ENCODE results near the gene C12orf42.

Gene C12orf42

GRCh38 chr12:103279444-103279843 lies 216.3 kb downstream of the C12orf42 start:
- Histone ChIP-seq H3K9me3 (ENCODE audit: insufficient read depth, low read length, severe bottlenecking) (no peaks in the 10 kb centered on the region), H3K4me1 (ENCODE audit: insufficient read depth, low read length) (no peaks in the 10 kb centered on the region), H3K4me2 (ENCODE audit: insufficient read depth, low read length) (no peak overlapping the region), H3K9ac (ENCODE audit: low read depth, low read length) (no peak overlapping the region), H3K27ac (ENCODE audit: low read length) (no peak overlapping the region), H3K27me3 (ENCODE audit: insufficient read depth, low read length, poor library complexity) (no peaks in the 10 kb centered on the region), H3K79me2 (ENCODE audit: insufficient read depth, low read length) (no peaks in the 10 kb centered on the region), H3K36me3 (ENCODE audit: insufficient read depth, low read length) (no peaks in the 10 kb centered on the region), H4K20me1 (ENCODE audit: insufficient read depth, low read length) (no peaks in the 10 kb centered on the region), H2AFZ (ENCODE audit: low read depth, low read length) (no peak overlapping the region), H3K4me3 (ENCODE audit: low read depth in 1 of 2, low read length in 2 of 2) (no peak overlapping the region)
- DNase-seq (no peak), ATAC-seq (ENCODE audit: insufficient read depth, low read depth) (no peak)
- TF ChIP-seq, protein P1, sequence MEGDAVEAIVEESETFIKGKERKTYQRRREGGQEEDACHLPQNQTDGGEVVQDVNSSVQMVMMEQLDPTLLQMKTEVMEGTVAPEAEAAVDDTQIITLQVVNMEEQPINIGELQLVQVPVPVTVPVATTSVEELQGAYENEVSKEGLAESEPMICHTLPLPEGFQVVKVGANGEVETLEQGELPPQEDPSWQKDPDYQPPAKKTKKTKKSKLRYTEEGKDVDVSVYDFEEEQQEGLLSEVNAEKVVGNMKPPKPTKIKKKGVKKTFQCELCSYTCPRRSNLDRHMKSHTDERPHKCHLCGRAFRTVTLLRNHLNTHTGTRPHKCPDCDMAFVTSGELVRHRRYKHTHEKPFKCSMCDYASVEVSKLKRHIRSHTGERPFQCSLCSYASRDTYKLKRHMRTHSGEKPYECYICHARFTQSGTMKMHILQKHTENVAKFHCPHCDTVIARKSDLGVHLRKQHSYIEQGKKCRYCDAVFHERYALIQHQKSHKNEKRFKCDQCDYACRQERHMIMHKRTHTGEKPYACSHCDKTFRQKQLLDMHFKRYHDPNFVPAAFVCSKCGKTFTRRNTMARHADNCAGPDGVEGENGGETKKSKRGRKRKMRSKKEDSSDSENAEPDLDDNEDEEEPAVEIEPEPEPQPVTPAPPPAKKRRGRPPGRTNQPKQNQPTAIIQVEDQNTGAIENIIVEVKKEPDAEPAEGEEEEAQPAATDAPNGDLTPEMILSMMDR (IDR thresholded peaks at IDR 0.05; ENCODE audit: borderline replicate concordance, extremely low read depth, low read length, poor library complexity, severe bottlenecking): no peak
- no peak for TF ChIP-seq EZH2 (IDR thresholded peaks at IDR 0.05; ENCODE audit: borderline replicate concordance, low read depth, low read length, severe bottlenecking)

DNA sequence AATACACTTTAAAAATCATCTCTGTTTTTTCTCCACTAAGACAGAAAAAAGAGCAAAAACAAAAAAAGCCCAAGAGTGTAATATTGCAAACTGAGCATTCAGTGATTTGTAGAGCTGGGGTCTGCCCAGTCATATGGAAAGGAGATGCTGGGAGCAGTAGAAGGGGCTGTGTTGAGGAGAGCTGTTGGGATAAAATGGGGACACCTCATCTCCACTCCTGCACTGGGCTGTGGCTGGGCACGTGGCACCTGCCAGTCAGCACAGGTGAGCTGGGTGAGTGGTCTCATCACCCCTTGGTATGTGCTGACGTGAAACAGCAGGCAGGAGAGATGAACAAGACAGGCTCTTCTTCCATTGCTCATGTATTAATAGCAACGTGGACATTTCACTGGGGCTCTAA lies 217.4 kb downstream of the C12orf42 start:
- DNase-seq: no peak
- TF ChIP-seq EZH2 (IDR thresholded peaks at IDR 0.05; ENCODE audit: borderline replicate concordance, low read depth, low read length, severe bottlenecking): no peak
- TF ChIP-seq, protein P1 (IDR thresholded peaks at IDR 0.05; ENCODE audit: borderline replicate concordance, extremely low read depth, low read length, poor library complexity, severe bottlenecking): no peak
- ATAC-seq (ENCODE audit: insufficient read depth, low read depth): no peak

DNA sequence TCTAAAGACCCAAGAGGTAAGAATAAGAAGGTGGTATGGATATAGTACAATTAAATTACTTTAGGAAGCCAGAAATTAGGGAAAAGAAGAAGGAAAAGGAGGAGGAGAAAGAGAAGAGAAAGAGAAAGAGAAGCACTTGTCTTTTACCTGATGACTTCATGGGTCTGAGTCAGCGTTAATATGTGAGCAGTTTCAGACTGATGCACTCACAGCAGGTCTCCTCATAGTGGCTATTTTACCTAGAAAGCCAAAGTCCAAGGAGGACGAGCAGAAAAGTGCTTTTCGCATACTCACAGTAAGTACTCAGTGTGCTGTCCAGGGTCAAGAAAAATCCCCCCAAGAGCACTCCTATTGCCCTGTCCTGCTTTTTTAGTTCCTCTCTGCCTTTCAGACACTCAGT lies 222.1 kb downstream of the C12orf42 start:
- Histone ChIP-seq H2AFZ (ENCODE audit: low read depth, low read length) (no peak overlapping the region), H3K9me3 (ENCODE audit: insufficient read depth, low read length, severe bottlenecking) (no peaks in the 10 kb centered on the region)
- no peak for ATAC-seq (ENCODE audit: insufficient read depth, low read depth)

More for the DNA sequence above, 217.4 kb downstream of the C12orf42 start:
- Histone ChIP-seq H3K9ac (ENCODE audit: low read depth, low read length) (no peak overlapping the region), H3K27me3 (ENCODE audit: insufficient read depth, low read length, poor library complexity) (no peaks in the 10 kb centered on the region), H3K4me3 (ENCODE audit: low read depth in 1 of 2, low read length in 2 of 2) (no peak overlapping the region), H3K79me2 (ENCODE audit: insufficient read depth, low read length) (no peaks in the 10 kb centered on the region), H3K4me2 (ENCODE audit: insufficient read depth, low read length) (no peak overlapping the region), H4K20me1 (ENCODE audit: insufficient read depth, low read length) (no peaks in the 10 kb centered on the region), H3K36me3 (ENCODE audit: insufficient read depth, low read length) (no peaks in the 10 kb centered on the region), H3K27ac (ENCODE audit: low read length) (no peak overlapping the region), H2AFZ (ENCODE audit: low read depth, low read length) (no peak overlapping the region), H3K9me3 (ENCODE audit: insufficient read depth, low read length, severe bottlenecking) (no peaks in the 10 kb centered on the region), H3K4me1 (ENCODE audit: insufficient read depth, low read length) (no peaks in the 10 kb centered on the region)

More for the DNA sequence above, 222.1 kb downstream of the C12orf42 start:
- Histone ChIP-seq H3K36me3 (ENCODE audit: insufficient read depth, low read length) (no peaks in the 10 kb centered on the region), H3K4me2 (ENCODE audit: insufficient read depth, low read length) (no peak overlapping the region), H3K79me2 (ENCODE audit: insufficient read depth, low read length) (no peaks in the 10 kb centered on the region), H4K20me1 (ENCODE audit: insufficient read depth, low read length) (no peaks in the 10 kb centered on the region), H3K9ac (ENCODE audit: low read depth, low read length) (no peak overlapping the region), H3K4me1 (ENCODE audit: insufficient read depth, low read length) (peaks cover 13% of the 10 kb centered on the region), H3K27me3 (ENCODE audit: insufficient read depth, low read length, poor library complexity) (no peaks in the 10 kb centered on the region), H3K27ac (ENCODE audit: low read length) (no peak overlapping the region), H3K4me3 (ENCODE audit: low read depth in 1 of 2, low read length in 2 of 2) (no peak overlapping the region)
- no peak for DNase-seq
- no peak for TF ChIP-seq EZH2 (IDR thresholded peaks at IDR 0.05; ENCODE audit: borderline replicate concordance, low read depth, low read length, severe bottlenecking)
- TF ChIP-seq, protein P1 (IDR thresholded peaks at IDR 0.05; ENCODE audit: borderline replicate concordance, extremely low read depth, low read length, poor library complexity, severe bottlenecking): no peak
